Measurements from ENCODE around the gene RPTOR. TPM values are rescaled to one million over a fixed set of nuclear protein-coding genes. Genes with fewer than 3 reads are reported as not detected.

The RPTOR gene
- polyA plus RNA-seq, 1 of the 3 experiments (the other 2 are of a cell fraction): 14.9 TPM

DNA sequence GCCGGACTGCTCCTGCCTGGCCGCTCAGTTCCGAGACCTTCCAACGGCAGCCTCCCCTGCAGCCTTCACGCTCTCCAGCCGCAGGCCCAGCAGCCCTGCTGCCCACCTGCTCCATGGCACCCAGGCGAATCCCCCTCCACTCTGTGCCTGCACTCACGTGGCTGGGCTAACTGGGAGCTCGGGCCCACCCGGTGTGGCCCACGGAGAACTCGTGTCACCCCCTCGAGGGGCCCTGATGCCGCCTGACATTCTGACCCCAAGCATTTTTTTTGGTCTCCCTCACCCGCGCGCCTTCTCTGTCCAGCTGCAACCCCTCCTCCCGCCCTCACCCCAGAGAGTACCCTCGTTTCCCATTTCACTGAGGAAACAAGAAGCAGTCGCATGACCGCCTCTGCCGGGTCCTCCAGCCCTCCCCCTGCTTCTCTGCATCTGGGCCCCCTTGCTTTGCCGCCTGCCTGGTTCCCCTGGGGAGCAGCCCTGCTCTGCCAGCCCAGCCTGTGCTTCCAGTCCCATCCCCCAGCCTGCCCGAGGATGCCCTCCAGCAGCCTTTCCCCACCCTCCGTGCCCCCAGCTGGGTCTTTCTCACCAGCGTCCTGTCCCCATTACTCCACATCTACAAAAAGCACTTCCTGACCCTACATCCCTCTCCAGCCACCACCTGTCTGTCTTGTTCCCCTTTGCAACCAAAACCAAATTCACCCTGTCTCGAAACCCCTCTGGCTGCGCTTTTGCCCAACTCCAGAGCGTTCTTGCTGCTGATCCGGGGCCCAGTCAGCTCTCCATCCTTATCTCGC lies 300.6 kb downstream of the RPTOR start (continued):
- TF ChIP-seq, protein P1, sequence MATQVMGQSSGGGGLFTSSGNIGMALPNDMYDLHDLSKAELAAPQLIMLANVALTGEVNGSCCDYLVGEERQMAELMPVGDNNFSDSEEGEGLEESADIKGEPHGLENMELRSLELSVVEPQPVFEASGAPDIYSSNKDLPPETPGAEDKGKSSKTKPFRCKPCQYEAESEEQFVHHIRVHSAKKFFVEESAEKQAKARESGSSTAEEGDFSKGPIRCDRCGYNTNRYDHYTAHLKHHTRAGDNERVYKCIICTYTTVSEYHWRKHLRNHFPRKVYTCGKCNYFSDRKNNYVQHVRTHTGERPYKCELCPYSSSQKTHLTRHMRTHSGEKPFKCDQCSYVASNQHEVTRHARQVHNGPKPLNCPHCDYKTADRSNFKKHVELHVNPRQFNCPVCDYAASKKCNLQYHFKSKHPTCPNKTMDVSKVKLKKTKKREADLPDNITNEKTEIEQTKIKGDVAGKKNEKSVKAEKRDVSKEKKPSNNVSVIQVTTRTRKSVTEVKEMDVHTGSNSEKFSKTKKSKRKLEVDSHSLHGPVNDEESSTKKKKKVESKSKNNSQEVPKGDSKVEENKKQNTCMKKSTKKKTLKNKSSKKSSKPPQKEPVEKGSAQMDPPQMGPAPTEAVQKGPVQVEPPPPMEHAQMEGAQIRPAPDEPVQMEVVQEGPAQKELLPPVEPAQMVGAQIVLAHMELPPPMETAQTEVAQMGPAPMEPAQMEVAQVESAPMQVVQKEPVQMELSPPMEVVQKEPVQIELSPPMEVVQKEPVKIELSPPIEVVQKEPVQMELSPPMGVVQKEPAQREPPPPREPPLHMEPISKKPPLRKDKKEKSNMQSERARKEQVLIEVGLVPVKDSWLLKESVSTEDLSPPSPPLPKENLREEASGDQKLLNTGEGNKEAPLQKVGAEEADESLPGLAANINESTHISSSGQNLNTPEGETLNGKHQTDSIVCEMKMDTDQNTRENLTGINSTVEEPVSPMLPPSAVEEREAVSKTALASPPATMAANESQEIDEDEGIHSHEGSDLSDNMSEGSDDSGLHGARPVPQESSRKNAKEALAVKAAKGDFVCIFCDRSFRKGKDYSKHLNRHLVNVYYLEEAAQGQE (IDR thresholded peaks at IDR 0.05; ENCODE audit: low read depth, low read length): no peak
- TF ChIP-seq GATA2 (CRISPR knock-in tag; IDR thresholded peaks at IDR 0.05) (no peak), TCF12 (IDR thresholded peaks at IDR 0.05) (no peak), TEAD4 (IDR thresholded peaks at IDR 0.05; ENCODE audit: borderline replicate concordance, insufficient read depth) (no peak)

DNA sequence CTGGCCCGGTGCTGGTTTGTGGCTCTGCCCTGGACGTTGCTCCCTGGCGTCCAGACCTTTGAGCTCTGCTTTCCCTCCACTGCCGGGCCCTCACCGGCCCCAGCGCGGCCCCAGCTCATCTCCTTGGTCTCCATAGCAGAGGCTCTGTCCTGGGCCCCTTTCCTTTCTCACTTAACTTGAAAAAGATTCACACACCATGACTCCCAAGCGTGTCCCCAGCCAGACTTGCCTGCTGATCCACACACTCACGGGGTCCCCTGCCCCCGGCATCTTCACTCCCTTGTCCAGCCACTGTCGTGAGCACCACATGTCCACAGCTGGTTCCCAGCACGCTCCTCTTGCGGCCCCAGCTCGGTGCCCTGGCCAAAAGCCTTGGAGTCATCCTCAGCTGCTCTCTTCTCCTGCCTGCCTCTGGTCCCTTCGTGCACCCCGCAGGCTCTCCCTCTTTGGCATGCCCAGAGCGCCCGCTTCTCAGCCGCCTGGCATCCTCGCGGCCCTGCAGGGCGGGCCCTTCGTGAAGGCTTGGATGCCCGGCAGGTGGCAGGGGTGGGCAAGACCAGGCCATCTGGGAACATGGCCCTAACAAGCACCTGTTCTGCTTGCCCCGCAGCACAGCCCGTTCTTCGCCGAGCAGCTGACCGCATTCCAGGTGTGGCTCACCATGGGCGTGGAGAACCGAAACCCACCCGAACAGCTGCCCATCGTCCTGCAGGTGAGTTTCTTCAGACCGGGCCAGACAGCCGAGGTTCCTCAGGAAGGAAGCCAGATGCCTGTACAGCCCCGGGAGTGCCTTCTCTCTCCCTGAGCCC lies 301.4 kb downstream of the RPTOR start:
- Histone ChIP-seq H4K20me1 (ENCODE audit: insufficient read depth) (no peaks in the 10 kb centered on the region), H3F3A (replicated peaks; ENCODE audit: insufficient read depth) (no peaks in the 10 kb centered on the region), H2AFZ (ENCODE audit: low read depth) (no peak overlapping the region), H3K9me3 (no peaks in the 10 kb centered on the region), H3K79me2 (ENCODE audit: insufficient read depth) (no peaks in the 10 kb centered on the region), H3K4me3 (ENCODE audit: low read depth in 2 of 2, low read length in 1 of 2) (no peak overlapping the region), H3K27me3 (ENCODE audit: insufficient read depth) (no peaks in the 10 kb centered on the region), H3K27ac (ENCODE audit: low read depth in 2 of 2, low read length in 1 of 2) (no peak overlapping the region), H3K36me3 (replicated peaks in 1 of 2; ENCODE audit: control insufficient read depth in 1 of 2, insufficient read depth in 2 of 2, low read length in 1 of 2) (peaks cover 0 to 23% of the 10 kb centered on the region in 2 experiments), H3K4me1 (ENCODE audit: control insufficient read depth in 1 of 2, insufficient read depth in 2 of 2, low read depth in 1 of 2, low read length in 1 of 2) (no peaks in the 10 kb centered on the region), H3K9ac (no peak overlapping the region), H3K4me2 (no peak overlapping the region), H3K9me2 (no peaks in the 10 kb centered on the region)
- POLR2A ChIA-PET: interaction anchor here (1.0 kb wide), 1 partner anchor 13 kb away, joined by 3 read pairs; no protein-coding TSS in a partner anchor
- 96% methylated on average over 31 of the region's 36 CpGs for WGBS (ENCODE audit: low lambda C conversion rate)
- TF ChIP-seq FOXJ3 (CRISPR knock-in tag; IDR thresholded peaks at IDR 0.05) (no peak), TEAD4 (IDR thresholded peaks at IDR 0.05; ENCODE audit: borderline replicate concordance, insufficient read depth) (no peak)
- TF ChIP-seq, protein P1 (IDR thresholded peaks at IDR 0.05; ENCODE audit: low read depth, low read length): no peak
- no peak for DNase-seq
- CTCF ChIA-PET: interaction anchor here (1.0 to 2.0 kb wide), 3 partner anchors 13 to 19 kb away, joined by 3 to 6 read pairs (median 3); no protein-coding TSS in a partner anchor
